Thoracic aorta (tissue), 2 donors: Measurements from ENCODE around the gene USHBP1. TPM values are rescaled to one million over a fixed set of nuclear protein-coding genes. Genes with fewer than 3 reads are reported as not detected.

Source experiments
- ATAC-seq: fragments of 150-250 bp; one replicate; pipeline ENCODE4 v1.8.0; 2017; ENCODE audit warnings: low read depth; ENCODE audit not compliant: insufficient number of reproducible peaks, low FRiP score
- DNase-seq: peaks from one replicate; pipeline ENCODE4 v3.0.0-alpha.2; 2020; ENCODE audit warnings: low spot score
- H3K27ac ChIP-seq, 2 donors: fragments of 200-600 bp; sonication (generic); 1 replicate in 1 of 2; 2 replicates in 1 of 2; pipeline ENCODE4 v1.5.1; 2016; ENCODE audit warnings: mild to moderate bottlenecking in 2 of 2, moderate library complexity in 2 of 2
- H3K27me3 ChIP-seq: fragments of 200-600 bp; sonication (generic); replicated peaks from 2 replicates; pipeline ENCODE4 v1.6.0; 2016; ENCODE audit warnings: mild to moderate bottlenecking; ENCODE audit not compliant: insufficient read depth
- H3K36me3 ChIP-seq: fragments of 200-600 bp; sonication (generic); one replicate; pipeline ENCODE4 v1.5.1; 2016
- H3K4me1 ChIP-seq, 2 donors: fragments of 200-600 bp; sonication (generic); 1 replicate in 1 of 2; 2 replicates in 1 of 2; pipeline versions ENCODE4 v1.5.1 to v1.6.0; 2016; ENCODE audit warnings: low read depth in 2 of 2, mild to moderate bottlenecking in 1 of 2; ENCODE audit not compliant: control insufficient read depth in 1 of 2
- H3K4me3 ChIP-seq: fragments of 200-600 bp; sonication (generic); 2 replicates; pipeline ENCODE4 v1.5.1; 2016; ENCODE audit warnings: mild to moderate bottlenecking
- H3K9me3 ChIP-seq: fragments of 200-600 bp; sonication (generic); 2 replicates; pipeline ENCODE4 v1.5.1; 2016
- CTCF ChIP-seq: fragments of 200-600 bp; sonication (generic); IDR thresholded peaks from one replicate; pipeline ENCODE4 v1.5.1; 2019; ENCODE audit warnings: antibody characterized with exemption
- total RNA-seq, 2 donors: library from RNA; depleted of rRNA; stranded (reverse); fragments of >200 nt; gene quantifications; one replicate each; pipeline versions ENCODE4 v1.1.0 to v1.2.3, GENCODE V29; 2016

USHBP1 gene
- total RNA-seq, 2 donors from 2014 or later, result 3.5 to 4.0 TPM

- Histone ChIP-seq H3K27ac (peak within 1 kb of the TSS; percentile 51 to 65), H3K4me3 (peak within 1 kb of the TSS; percentile 78), H3K4me1 (peaks cover 6 to 8% of the 10 kb centered on the region in 2 donors), H3K27me3 (no peaks in the 10 kb centered on the region), H3K36me3 (peaks cover 26% of the 10 kb centered on the region), H3K9me3 (no peaks in the 10 kb centered on the region)
- TF ChIP-seq CTCF, result no peak
- DNase-seq (peak; percentile 97), ATAC-seq (peak; percentile 98)
Measured at GRCh38 chr19:17266975-17267788, 2.6 kb upstream of the USHBP1 start, which contains the start of gene BABAM1. TSS of gene BABAM1 (plus strand) at chr19:17267443. CDS start at chr19:17268807, 1,364 bp downstream.

DNA sequence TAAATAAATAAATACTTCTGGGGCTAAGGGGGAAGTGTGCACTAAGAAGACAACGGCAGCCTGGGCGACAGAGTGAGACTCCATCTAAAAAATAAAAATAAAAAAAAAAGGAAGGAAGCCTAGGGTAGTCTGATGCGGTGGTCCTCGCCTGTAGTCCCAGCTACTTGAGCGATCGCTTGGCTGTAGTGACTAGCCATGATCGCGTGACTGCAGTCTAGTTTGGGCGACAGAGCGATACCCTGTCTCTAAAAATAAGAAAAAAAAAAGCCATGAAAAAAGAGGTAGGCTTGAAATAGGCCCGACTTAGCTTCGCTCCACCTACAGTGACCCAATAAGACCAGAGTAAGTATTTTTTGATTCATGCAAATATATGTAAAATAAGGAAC, 2.0 kb upstream of the USHBP1 start:
- H3K27ac ChIP-seq, result peak overlapping the region in 1 of 2 donors; percentile 33
- no peak for ATAC-seq
- peaks cover 6 to 8% of the 10 kb centered on the region in 2 donors for H3K4me1 ChIP-seq
- no peaks in the 10 kb centered on the region for H3K27me3 ChIP-seq
- DNase-seq, result no peak
- peak overlapping the region; percentile 46 for H3K4me3 ChIP-seq
- no peaks in the 10 kb centered on the region for H3K9me3 ChIP-seq
- no peak for TF ChIP-seq CTCF
- H3K36me3 ChIP-seq, result peaks cover 22% of the 10 kb centered on the region

DNA sequence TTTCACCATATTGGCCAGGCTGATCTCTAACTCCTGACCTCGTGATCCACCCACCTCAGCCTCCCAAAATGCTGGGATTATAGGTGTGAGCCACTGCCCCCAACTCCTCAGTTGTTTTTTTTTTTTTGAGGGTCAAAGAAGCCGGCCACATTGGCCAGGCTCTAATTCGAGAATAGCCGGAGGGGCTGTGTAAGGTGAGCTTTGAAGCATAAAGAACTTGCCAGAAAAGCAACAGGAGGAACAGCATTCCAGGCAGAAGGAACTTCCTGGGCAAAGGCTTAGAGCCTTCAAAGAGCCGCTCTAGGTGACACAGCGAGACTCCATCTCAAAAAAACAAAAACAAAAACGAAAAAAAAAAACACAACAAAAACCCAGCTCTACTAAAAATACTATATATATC, 1.5 kb upstream of the USHBP1 start:
- no peaks in the 10 kb centered on the region for H3K9me3 ChIP-seq
- DNase-seq (no peak), ATAC-seq (no peak)
- H3K4me3 ChIP-seq, result no peak overlapping the region
- TF ChIP-seq CTCF, result no peak
- peaks cover 19% of the 10 kb centered on the region for H3K36me3 ChIP-seq
- peaks cover 6 to 8% of the 10 kb centered on the region in 2 donors for H3K4me1 ChIP-seq
- H3K27ac ChIP-seq, result no peak overlapping the region
- H3K27me3 ChIP-seq, result no peaks in the 10 kb centered on the region

DNA sequence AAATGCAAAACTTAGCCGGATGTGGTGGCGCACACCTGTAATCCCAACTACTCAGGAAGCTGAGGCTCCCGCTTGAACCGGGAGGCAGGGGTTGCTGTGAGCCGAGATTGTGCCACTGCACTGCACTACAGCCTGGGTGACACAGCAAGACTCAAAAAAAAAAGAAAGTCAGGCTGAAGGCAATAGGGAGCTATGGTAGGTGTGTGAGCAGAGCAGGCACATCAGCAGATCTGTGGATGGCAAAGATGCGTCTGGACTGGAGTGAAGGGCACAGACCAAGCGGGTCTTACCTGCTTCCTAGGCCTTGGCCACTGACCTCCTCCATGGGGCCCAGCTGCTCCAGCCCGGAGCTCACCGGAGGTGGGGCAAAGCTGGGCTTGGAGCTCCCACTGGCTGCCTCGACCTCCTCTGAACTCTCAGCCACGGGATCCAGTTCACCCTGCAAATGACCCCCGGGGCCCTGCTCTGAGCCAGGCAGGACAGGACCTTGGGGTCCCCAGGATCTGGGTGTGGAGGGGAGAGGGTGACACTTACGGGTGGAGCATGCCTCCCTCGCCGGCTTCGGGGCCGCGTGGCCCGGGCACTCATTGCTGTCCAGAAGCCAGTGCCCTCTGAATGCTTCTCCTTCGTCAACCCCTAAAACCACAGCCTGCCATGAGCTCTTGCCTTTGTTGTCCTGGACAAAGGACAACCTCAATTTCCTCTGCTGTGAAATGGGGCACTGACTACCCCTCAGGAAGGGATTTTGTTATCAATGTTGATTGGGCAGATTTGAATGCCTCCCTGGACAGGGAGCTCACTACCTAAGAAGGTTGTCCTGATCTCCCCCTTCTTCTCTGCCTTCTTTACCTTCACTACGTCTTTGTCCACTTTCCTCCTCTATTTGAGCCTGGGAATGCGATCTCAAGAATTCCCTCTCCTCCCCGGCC, 569 bp downstream of the USHBP1 start:
- H3K4me1 ChIP-seq, result peaks cover 6 to 8% of the 10 kb centered on the region in 2 donors
- no peaks in the 10 kb centered on the region for H3K9me3 ChIP-seq
- no peak overlapping the region for H3K4me3 ChIP-seq
- H3K27ac ChIP-seq, result no peak overlapping the region
- DNase-seq (no peak), ATAC-seq (no peak)
- H3K27me3 ChIP-seq, result no peaks in the 10 kb centered on the region
- peaks cover 3% of the 10 kb centered on the region for H3K36me3 ChIP-seq
- no peak for TF ChIP-seq CTCF

GRCh38 chr19:17262557-17262956, 2.0 kb downstream of the USHBP1 start:
- H3K9me3 ChIP-seq, result no peaks in the 10 kb centered on the region
- no peak for TF ChIP-seq CTCF
- no peak overlapping the region for H3K27ac ChIP-seq
- H3K4me3 ChIP-seq, result no peak overlapping the region
- ATAC-seq, result no peak
- H3K4me1 ChIP-seq, result no peaks in the 10 kb centered on the region
- no peak for DNase-seq
- H3K27me3 ChIP-seq, result no peaks in the 10 kb centered on the region
- H3K36me3 ChIP-seq, result no peaks in the 10 kb centered on the region
